Bronchial epithelial cell (primary cell): Measurements from ENCODE around the gene NUP35. TPM values are rescaled to one million over a fixed set of nuclear protein-coding genes. Genes with fewer than 3 reads are reported as not detected.
"Not testable (repeated sequence)": the region's sequence is repeated elsewhere in the genome, so short reads cannot be mapped to it uniquely, and the experiment has no call there.

Source experiments
- DNase-seq: peaks from one replicate; pipeline ENCODE4 v3.0.0-alpha.2; 2010; ENCODE audit warnings: low read depth
- FAIRE-seq: peaks from 2 replicates; lab custom pipeline; 2011; peaks lifted over from hg19 to GRCh38; lab: Jason Lieb, UNC
- H3K27me3 ChIP-seq: 2 replicates; pipeline ENCODE4 v1.5.1; 2011; ENCODE audit warnings: low read length; ENCODE audit not compliant: control insufficient read depth, insufficient read depth
- H3K36me3 ChIP-seq: 2 replicates; pipeline ENCODE4 v1.5.1; 2011; ENCODE audit warnings: low read length; ENCODE audit not compliant: control insufficient read depth, insufficient read depth
- H3K4me3 ChIP-seq: 2 replicates; pipeline ENCODE4 v1.5.1; 2011; ENCODE audit warnings: mild to moderate bottlenecking, low read depth, low read length, control low read depth
- total RNA-seq: library from RNA; depleted of rRNA; stranded (reverse); fragments of >200 nt; gene quantifications from 2 replicates; pipeline ENCODE4 v1.2.1, GENCODE V29; 2014
- TF ChIP-seq, protein P1 (sequence below): IDR thresholded peaks from 2 replicates; pipeline ENCODE4 v1.5.1; 2011; ENCODE audit warnings: mild to moderate bottlenecking, moderate library complexity, low read length, control low read depth, inconsistent platforms; ENCODE audit not compliant: insufficient read depth, severe bottlenecking

NUP35 gene
- total RNA-seq, 1 donor from 2014 or later: 9.7 TPM

DNA sequence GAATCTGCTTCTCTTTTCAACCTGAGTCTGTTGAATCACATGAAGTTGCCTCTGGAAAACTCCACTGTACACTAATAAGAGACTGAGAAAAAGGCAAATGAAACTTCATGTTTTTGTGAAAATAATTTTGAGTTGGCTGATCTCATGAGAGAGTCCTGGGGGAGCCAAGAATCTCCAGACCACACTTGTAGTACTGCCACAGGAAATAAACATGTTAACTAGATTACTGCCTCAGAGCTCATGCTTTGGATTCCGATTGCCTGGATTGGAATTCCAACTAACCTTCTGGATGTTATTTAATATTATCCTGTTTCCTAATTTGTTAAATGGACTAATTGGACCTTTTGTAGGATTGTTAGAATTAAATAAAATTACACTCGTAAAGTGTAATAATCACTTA is 25.2 kb downstream of the NUP35 start:
- DNase-seq: no peak
- Histone ChIP-seq H3K4me3 (no peak overlapping the region), H3K36me3 (no peaks in the 10 kb centered on the region), H3K27me3 (no peaks in the 10 kb centered on the region)
- TF ChIP-seq, protein P1, sequence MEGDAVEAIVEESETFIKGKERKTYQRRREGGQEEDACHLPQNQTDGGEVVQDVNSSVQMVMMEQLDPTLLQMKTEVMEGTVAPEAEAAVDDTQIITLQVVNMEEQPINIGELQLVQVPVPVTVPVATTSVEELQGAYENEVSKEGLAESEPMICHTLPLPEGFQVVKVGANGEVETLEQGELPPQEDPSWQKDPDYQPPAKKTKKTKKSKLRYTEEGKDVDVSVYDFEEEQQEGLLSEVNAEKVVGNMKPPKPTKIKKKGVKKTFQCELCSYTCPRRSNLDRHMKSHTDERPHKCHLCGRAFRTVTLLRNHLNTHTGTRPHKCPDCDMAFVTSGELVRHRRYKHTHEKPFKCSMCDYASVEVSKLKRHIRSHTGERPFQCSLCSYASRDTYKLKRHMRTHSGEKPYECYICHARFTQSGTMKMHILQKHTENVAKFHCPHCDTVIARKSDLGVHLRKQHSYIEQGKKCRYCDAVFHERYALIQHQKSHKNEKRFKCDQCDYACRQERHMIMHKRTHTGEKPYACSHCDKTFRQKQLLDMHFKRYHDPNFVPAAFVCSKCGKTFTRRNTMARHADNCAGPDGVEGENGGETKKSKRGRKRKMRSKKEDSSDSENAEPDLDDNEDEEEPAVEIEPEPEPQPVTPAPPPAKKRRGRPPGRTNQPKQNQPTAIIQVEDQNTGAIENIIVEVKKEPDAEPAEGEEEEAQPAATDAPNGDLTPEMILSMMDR: no peak
- no peak for FAIRE-seq

DNA sequence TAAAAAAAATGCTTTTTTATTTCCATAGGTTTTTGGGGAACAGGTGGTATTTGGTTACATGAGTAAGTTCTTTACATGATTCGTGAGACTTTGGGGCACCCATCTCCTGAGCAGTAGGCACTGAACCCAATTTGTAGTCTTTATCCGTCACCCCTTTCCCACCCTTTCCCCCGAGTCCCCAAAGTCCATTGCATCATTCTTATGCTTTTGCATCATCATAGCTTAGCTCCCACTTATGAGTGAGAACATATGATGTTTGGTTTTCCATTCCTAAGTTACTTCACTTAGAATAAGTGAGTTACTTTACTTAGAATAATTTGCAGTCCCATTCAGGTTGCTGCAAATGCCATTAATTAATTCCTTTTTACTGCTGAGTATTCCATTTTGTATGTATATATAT is 28.0 kb downstream of the NUP35 start:
- DNase-seq, FAIRE-seq, H3K4me3 ChIP-seq, H3K36me3 ChIP-seq, H3K27me3 ChIP-seq: not testable (repeated sequence)

DNA sequence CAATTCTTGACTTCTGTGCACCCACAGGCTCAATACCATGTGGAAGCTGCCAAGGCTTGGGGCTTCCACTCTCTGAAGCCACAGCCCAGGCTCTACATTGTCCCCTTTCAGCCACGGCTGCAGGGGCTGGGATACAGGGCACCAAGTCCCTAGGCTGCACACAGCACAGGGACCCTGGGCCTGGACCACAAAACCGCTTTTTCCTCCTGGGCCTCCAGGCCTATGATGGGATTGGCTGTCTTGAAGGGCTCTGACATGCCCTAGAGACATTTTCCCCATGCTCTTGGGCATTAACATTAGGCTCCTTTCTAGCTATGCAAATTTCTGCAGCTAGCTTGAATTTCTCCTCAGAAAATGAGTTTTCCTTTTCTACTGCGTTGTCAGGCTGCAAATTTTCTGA is 29.7 kb downstream of the NUP35 start:
- Histone ChIP-seq H3K36me3 (no peaks in the 10 kb centered on the region), H3K27me3 (no peaks in the 10 kb centered on the region), H3K4me3 (no peak overlapping the region)
- FAIRE-seq (no peak), DNase-seq (no peak)
- TF ChIP-seq, protein P1: no peak

DNA sequence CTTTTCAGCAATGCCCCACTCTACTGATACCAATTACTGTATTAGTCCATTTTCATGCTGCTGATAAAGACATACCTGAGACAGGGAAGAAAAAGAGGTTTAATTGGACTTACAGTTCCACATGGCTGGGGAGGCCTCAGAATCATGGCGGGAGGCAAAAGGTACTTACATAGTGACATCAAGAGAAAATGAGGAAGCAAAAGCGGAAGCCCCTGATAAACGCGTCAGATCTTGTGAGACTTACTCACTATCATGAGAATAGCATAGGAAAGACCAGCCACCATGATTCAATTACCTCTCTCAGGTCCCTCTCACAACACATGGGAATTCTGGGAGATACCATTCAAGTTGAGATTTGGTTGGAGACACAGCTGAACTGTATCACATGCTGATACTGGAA is 30.5 kb downstream of the NUP35 start:
- not testable (repeated sequence) for DNase-seq, H3K36me3 ChIP-seq

DNA sequence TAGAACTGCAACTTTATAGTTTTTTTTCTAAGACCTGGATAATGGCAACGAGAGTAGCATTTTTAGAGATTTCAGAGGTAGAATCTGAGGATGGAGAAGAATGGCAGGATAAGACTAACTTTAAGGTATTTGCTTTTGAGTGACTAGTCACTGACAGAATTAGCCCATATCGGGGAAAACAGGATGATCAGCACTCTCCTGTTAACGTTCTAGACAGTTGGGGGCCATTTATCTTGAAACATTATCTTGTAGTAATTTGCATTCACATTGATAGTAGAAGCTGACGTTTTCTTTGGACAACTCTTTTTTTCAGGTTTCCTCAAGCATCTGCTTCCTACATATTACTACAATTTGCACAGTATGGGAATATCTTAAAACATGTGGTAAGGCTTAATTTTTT is 32.9 kb downstream of the NUP35 start:
- TF ChIP-seq, protein P1: no peak
- DNase-seq (no peak), FAIRE-seq (no peak)
- no peaks in the 10 kb centered on the region for H3K36me3 ChIP-seq
- H3K4me3 ChIP-seq: no peak overlapping the region
- H3K27me3 ChIP-seq: no peaks in the 10 kb centered on the region

More for the DNA sequence above, 30.5 kb downstream of the NUP35 start:
- not testable (repeated sequence) for H3K27me3 ChIP-seq, FAIRE-seq, H3K4me3 ChIP-seq

DNA sequence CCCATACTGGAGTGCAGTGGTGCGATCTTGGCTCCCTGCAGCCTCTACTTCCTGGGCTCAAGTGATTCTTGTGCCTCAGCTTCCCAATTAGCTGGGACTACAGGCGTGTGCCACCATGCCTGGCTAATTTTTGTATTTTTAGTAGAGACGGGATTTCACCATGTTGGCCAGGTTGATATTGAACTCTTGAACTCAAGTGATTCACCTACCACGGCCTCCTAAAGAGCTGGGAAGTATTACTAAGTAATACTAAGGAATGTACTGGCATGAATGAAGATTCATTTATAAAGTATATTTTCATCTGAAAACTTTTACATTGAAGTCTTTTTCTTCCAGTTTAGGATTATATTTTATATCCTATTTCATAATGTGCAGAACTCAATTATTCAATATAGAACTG is 38.1 kb downstream of the NUP35 start:
- no peak for FAIRE-seq
- no peaks in the 10 kb centered on the region for H3K36me3 ChIP-seq
- TF ChIP-seq, protein P1: no peak
- no peak overlapping the region for H3K4me3 ChIP-seq
- no peaks in the 10 kb centered on the region for H3K27me3 ChIP-seq
- DNase-seq: peak; percentile 67
